A673 (cell line): ENCODE data around the gene PXN.

Experiments
- EZH2 ChIP-seq: fragments of 200-600 bp; sonication (generic); IDR thresholded peaks from 2 replicates; pipeline ENCODE4 v1.6.1; 2017; ENCODE audit warnings: borderline replicate concordance, low read depth, mild to moderate bottlenecking, mixed read lengths, antibody characterized with exemption, low read length; ENCODE audit not compliant: poor library complexity, severe bottlenecking
- TF ChIP-seq, protein P1 (sequence below): fragments of 300-800, 200-600 bp; sonication (generic); conservative IDR thresholded peaks from 2 replicates; pipeline ENCODE4 v1.5.1; 2017; ENCODE audit warnings: low read depth, mild to moderate bottlenecking, antibody characterized with exemption, low read length, moderate library complexity, mixed read lengths

- no peak for TF ChIP-seq EZH2
- TF ChIP-seq, protein P1, sequence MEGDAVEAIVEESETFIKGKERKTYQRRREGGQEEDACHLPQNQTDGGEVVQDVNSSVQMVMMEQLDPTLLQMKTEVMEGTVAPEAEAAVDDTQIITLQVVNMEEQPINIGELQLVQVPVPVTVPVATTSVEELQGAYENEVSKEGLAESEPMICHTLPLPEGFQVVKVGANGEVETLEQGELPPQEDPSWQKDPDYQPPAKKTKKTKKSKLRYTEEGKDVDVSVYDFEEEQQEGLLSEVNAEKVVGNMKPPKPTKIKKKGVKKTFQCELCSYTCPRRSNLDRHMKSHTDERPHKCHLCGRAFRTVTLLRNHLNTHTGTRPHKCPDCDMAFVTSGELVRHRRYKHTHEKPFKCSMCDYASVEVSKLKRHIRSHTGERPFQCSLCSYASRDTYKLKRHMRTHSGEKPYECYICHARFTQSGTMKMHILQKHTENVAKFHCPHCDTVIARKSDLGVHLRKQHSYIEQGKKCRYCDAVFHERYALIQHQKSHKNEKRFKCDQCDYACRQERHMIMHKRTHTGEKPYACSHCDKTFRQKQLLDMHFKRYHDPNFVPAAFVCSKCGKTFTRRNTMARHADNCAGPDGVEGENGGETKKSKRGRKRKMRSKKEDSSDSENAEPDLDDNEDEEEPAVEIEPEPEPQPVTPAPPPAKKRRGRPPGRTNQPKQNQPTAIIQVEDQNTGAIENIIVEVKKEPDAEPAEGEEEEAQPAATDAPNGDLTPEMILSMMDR: no peak
Observed at GRCh38 chr12:120228041-120228290, 37.6 kb downstream of the PXN start.
